Measurements from ENCODE around the gene REV3L. TPM values are rescaled to one million over a fixed set of nuclear protein-coding genes. Genes with fewer than 3 reads are reported as not detected.
A peak's percentile ranks its signal among the peaks of the same experiment; 100 is the strongest.
"Not testable (repeated sequence)": the region's sequence is repeated elsewhere in the genome, so short reads cannot be mapped to it uniquely, and the experiment has no call there.

The REV3L gene
- total RNA-seq, 1 experiment from 2014 or later, result 25.3 TPM

DNA sequence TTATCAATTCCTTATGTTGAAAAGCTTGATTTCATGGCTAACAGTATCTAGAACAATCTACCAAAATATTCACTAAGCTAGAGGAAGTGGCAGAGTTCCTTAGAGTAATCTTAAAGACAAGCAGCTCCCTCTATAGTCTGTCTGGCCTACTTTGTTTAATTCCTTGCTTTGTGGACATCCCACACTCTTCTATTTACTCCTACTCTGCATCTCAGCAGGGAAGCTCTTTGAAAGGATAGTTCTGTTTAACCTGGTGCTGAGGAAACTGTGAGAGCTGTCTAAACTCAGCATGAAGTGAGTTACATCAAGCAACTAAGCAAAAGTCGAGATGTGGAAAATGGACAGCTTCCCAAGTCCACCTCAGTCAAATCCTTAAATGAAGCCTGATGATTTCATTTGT lies 4.3 kb downstream of the REV3L start:
- Histone ChIP-seq H3K27me3 (ENCODE audit: low read length) (no peaks in the 10 kb centered on the region), H2AFZ (ENCODE audit: low read length) (no peak overlapping the region), H3K9me3 (ENCODE audit: low read length) (no peaks in the 10 kb centered on the region), H3K4me2 (ENCODE audit: low read length) (peak overlapping the region; percentile 37), H3K36me3 (ENCODE audit: low read depth, low read length) (no peaks in the 10 kb centered on the region), H3K4me3 (ENCODE audit: low read length) (no peak overlapping the region), H3F3A (ENCODE audit: low read length, unreplicated experiment) (no peaks in the 10 kb centered on the region), H3K79me2 (ENCODE audit: low read length) (peaks cover 88% of the 10 kb centered on the region), H3K4me1 (ENCODE audit: insufficient read depth, low read length) (peaks cover 27% of the 10 kb centered on the region), H3K9me2 (replicated peaks; ENCODE audit: low read length) (no peaks in the 10 kb centered on the region), H4K20me1 (ENCODE audit: low read length) (peaks cover 5% of the 10 kb centered on the region; the same call in 1 of the 2 replicates), H3K9ac (ENCODE audit: low read length) (no peak overlapping the region), H3K27ac (ENCODE audit: low read length) (no peak overlapping the region)
- BruUV-seq (replicated peaks), result no TSS peak
- POLR2A ChIA-PET (ENCODE audit: unreplicated experiment), result interaction anchor here (0.5 kb wide), 1 partner anchor 261 kb away, joined by 5 read pairs; no protein-coding TSS in a partner anchor
- intact Hi-C loops (cut with micrococcal nuclease), result loop anchor here (1.0 to 5.0 kb wide), 3 partner anchors 61 to 219 kb away; a partner anchor contains a TSS
- TF ChIP-seq, protein P1, sequence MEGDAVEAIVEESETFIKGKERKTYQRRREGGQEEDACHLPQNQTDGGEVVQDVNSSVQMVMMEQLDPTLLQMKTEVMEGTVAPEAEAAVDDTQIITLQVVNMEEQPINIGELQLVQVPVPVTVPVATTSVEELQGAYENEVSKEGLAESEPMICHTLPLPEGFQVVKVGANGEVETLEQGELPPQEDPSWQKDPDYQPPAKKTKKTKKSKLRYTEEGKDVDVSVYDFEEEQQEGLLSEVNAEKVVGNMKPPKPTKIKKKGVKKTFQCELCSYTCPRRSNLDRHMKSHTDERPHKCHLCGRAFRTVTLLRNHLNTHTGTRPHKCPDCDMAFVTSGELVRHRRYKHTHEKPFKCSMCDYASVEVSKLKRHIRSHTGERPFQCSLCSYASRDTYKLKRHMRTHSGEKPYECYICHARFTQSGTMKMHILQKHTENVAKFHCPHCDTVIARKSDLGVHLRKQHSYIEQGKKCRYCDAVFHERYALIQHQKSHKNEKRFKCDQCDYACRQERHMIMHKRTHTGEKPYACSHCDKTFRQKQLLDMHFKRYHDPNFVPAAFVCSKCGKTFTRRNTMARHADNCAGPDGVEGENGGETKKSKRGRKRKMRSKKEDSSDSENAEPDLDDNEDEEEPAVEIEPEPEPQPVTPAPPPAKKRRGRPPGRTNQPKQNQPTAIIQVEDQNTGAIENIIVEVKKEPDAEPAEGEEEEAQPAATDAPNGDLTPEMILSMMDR (conservative IDR thresholded peaks at IDR 0.05; ENCODE audit: low read depth, low read length), result peak; percentile 62
- TF ChIP-seq EZH2phosphoT487 (IDR thresholded peaks at IDR 0.05; ENCODE audit: borderline replicate concordance, low read length), result no peak
- CTCF ChIA-PET, result interaction anchor here (0.5 to 1.9 kb wide), 7 partner anchors 52 to 268 kb away, joined by 3 to 27 read pairs (median 4); a partner anchor contains a TSS
- peak; percentile 57 for DNase-seq
- peak; percentile 35 for ATAC-seq

- no peak for TF ChIP-seq EZH2phosphoT487 (IDR thresholded peaks at IDR 0.05; ENCODE audit: borderline replicate concordance, low read length)
- TF ChIP-seq, protein P1 (conservative IDR thresholded peaks at IDR 0.05; ENCODE audit: low read depth, low read length), result no peak
- no peak for TF ChIP-seq EZH2 (IDR thresholded peaks at IDR 0.05; ENCODE audit: low read length, unreplicated experiment)
- no peak overlapping the region for H3K27ac ChIP-seq (ENCODE audit: low read length)
- peaks cover 27% of the 10 kb centered on the region for H3K4me1 ChIP-seq (ENCODE audit: insufficient read depth, low read length)
- peak overlapping the region; percentile 45; the same call in 1 of the 2 replicates for H3K4me3 ChIP-seq (ENCODE audit: low read length)
- peak; percentile 21 for ATAC-seq
- H2AFZ ChIP-seq (ENCODE audit: low read length), result no peak overlapping the region
- H4K20me1 ChIP-seq (ENCODE audit: low read length), result peaks cover 5% of the 10 kb centered on the region; the same call in 1 of the 2 replicates
- DNase-seq, result peak; percentile 59
- BruUV-seq (replicated peaks), result no TSS peak
- POLR2A ChIA-PET (ENCODE audit: unreplicated experiment), result no interaction called here
- H3K9me2 ChIP-seq (replicated peaks; ENCODE audit: low read length), result no peaks in the 10 kb centered on the region
- no peaks in the 10 kb centered on the region for H3F3A ChIP-seq (ENCODE audit: low read length, unreplicated experiment)
- no peaks in the 10 kb centered on the region for H3K27me3 ChIP-seq (ENCODE audit: low read length)
- intact Hi-C loops (cut with micrococcal nuclease), result loop anchor here (1.0 to 5.0 kb wide), 3 partner anchors 61 to 219 kb away; a partner anchor contains a TSS
- no peaks in the 10 kb centered on the region for H3K9me3 ChIP-seq (ENCODE audit: low read length)
- H3K4me2 ChIP-seq (ENCODE audit: low read length), result peak overlapping the region; percentile 71
- H3K79me2 ChIP-seq (ENCODE audit: low read length), result peaks cover 94% of the 10 kb centered on the region
- no peak overlapping the region for H3K9ac ChIP-seq (ENCODE audit: low read length)
- H3K36me3 ChIP-seq (ENCODE audit: low read depth, low read length), result no peaks in the 10 kb centered on the region
- CTCF ChIA-PET, result interaction anchor here (0.5 to 1.9 kb wide), 7 partner anchors 51 to 268 kb away, joined by 3 to 27 read pairs (median 4); a partner anchor contains a TSS
Measured at GRCh38 chr6:111478064-111478476, 4.9 kb downstream of the REV3L start.

GRCh38 chr6:111477481-111477938 lies 5.5 kb downstream of the REV3L start:
- peaks cover 95% of the 10 kb centered on the region for H3K79me2 ChIP-seq (ENCODE audit: low read length)
- H3K9me2 ChIP-seq (replicated peaks; ENCODE audit: low read length), result no peaks in the 10 kb centered on the region
- no peaks in the 10 kb centered on the region for H3K36me3 ChIP-seq (ENCODE audit: low read depth, low read length)
- ChIA-PET POLR2A (ENCODE audit: unreplicated experiment) (no interaction called here), CTCF (interaction anchor here (1.1 to 1.9 kb wide), 2 partner anchors 51 to 218 kb away, joined by 4 to 27 read pairs; a partner anchor contains a TSS)
- no peak overlapping the region for H2AFZ ChIP-seq (ENCODE audit: low read length)
- H3F3A ChIP-seq (ENCODE audit: low read length, unreplicated experiment), result no peaks in the 10 kb centered on the region
- DNase-seq (no peak), ATAC-seq (no peak)
- no peaks in the 10 kb centered on the region for H3K27me3 ChIP-seq (ENCODE audit: low read length)
- intact Hi-C loops (cut with micrococcal nuclease), result loop anchor here (5.0 kb wide), 1 partner anchor 60 kb away; no protein-coding TSS in a partner anchor
- peaks cover 5% of the 10 kb centered on the region; the same call in 1 of the 2 replicates for H4K20me1 ChIP-seq (ENCODE audit: low read length)
- no peak overlapping the region for H3K27ac ChIP-seq (ENCODE audit: low read length)
- peaks cover 27% of the 10 kb centered on the region for H3K4me1 ChIP-seq (ENCODE audit: insufficient read depth, low read length)
- 0 out of 2 replicates have a peak overlapping the region, but pooled peaks have one; percentile 45 for H3K4me3 ChIP-seq (ENCODE audit: low read length)
- H3K4me2 ChIP-seq (ENCODE audit: low read length), result peak overlapping the region; percentile 71
- no peak for TF ChIP-seq EZH2 (IDR thresholded peaks at IDR 0.05; ENCODE audit: low read length, unreplicated experiment)
- TF ChIP-seq, protein P1 (conservative IDR thresholded peaks at IDR 0.05; ENCODE audit: low read depth, low read length), result no peak
- no peak for TF ChIP-seq EZH2phosphoT487 (IDR thresholded peaks at IDR 0.05; ENCODE audit: borderline replicate concordance, low read length)
- BruUV-seq (replicated peaks), result no TSS peak
- no peak overlapping the region for H3K9ac ChIP-seq (ENCODE audit: low read length)
- H3K9me3 ChIP-seq (ENCODE audit: low read length), result no peaks in the 10 kb centered on the region

DNA sequence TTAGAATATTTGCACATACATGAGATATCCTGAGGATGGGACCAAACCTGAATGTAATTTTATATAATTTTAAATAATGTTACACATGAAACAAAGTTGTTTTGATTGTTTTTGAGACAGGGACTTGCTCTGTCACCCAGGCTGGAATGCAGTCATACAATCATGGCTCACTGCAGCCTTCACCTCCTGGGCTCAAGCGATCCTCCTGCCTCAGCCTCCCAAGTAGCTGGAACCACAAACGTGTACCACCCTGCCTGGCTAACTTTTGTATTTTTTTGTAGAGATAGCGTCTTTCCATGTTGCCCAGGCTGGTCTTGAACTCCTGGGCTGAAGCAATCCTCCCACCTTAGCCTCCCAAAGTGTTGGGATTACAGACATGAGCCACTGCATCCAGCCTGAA lies 7.0 kb downstream of the REV3L start:
- H3K27me3 ChIP-seq (ENCODE audit: low read length); H3K9me3 ChIP-seq (ENCODE audit: low read length); ATAC-seq; H3K27ac ChIP-seq (ENCODE audit: low read length); H3K36me3 ChIP-seq (ENCODE audit: low read depth, low read length); H3F3A ChIP-seq (ENCODE audit: low read length, unreplicated experiment); BruUV-seq (replicated peaks); H3K9ac ChIP-seq (ENCODE audit: low read length); H2AFZ ChIP-seq (ENCODE audit: low read length); DNase-seq; CTCF ChIA-PET; H3K4me3 ChIP-seq (ENCODE audit: low read length); H4K20me1 ChIP-seq (ENCODE audit: low read length); H3K9me2 ChIP-seq (replicated peaks; ENCODE audit: low read length); H3K4me2 ChIP-seq (ENCODE audit: low read length); POLR2A ChIA-PET (ENCODE audit: unreplicated experiment): not testable (repeated sequence)
- H3K79me2 ChIP-seq (ENCODE audit: low read length), result peaks cover 93% of the 10 kb centered on the region
- H3K4me1 ChIP-seq (ENCODE audit: insufficient read depth, low read length), result peaks cover 27% of the 10 kb centered on the region
- intact Hi-C loops (cut with micrococcal nuclease), result loop anchor here (5.0 kb wide), 1 partner anchor 59 kb away; no protein-coding TSS in a partner anchor

Measured in PC-3 (cell line).